GM19043 (cell line): ENCODE measurements around the gene DLG2.

ENCODE experiments used
- ATAC-seq: cut with Tn5 transposase; IDR thresholded peaks from one replicate; pipeline ENCODE4 v1.9.1; 2021; ENCODE audit warnings: low read depth; ENCODE audit not compliant: unreplicated experiment

Gene DLG2

GRCh38 chr11:84543367-84544159 lies 1083.6 kb downstream of the DLG2 start:
- ATAC-seq = no peak

- no peak for ATAC-seq
These were observed 1085.3 kb downstream of the DLG2 start for GRCh38 chr11:84541731-84542340.

- no peak for ATAC-seq
These were observed 1090.7 kb downstream of the DLG2 start for GRCh38 chr11:84536456-84536855.

GRCh38 chr11:84532364-84532763 lies 1094.8 kb downstream of the DLG2 start:
- no peak for ATAC-seq

- ATAC-seq = no peak
These were observed 1100.9 kb downstream of the DLG2 start for GRCh38 chr11:84526250-84526649.

GRCh38 chr11:84524422-84525051 lies 1102.6 kb downstream of the DLG2 start:
- no peak for ATAC-seq

- no peak for ATAC-seq
These were observed 1104.8 kb downstream of the DLG2 start for GRCh38 chr11:84522331-84522730.

GRCh38 chr11:84518631-84519183 lies 1108.4 kb downstream of the DLG2 start:
- ATAC-seq = no peak

- no peak for ATAC-seq
These were observed 1112.7 kb downstream of the DLG2 start for GRCh38 chr11:84514436-84514835.

- no peak for ATAC-seq
These were observed 1123.6 kb downstream of the DLG2 start for GRCh38 chr11:84503503-84503902.

- no peak for ATAC-seq
These were observed 1125.4 kb downstream of the DLG2 start for GRCh38 chr11:84501750-84502149.

GRCh38 chr11:84497981-84498411 lies 1129.1 kb downstream of the DLG2 start:
- ATAC-seq = no peak

GRCh38 chr11:84497181-84497580 lies 1130.0 kb downstream of the DLG2 start:
- ATAC-seq = no peak

GRCh38 chr11:84496122-84496521 lies 1131.0 kb downstream of the DLG2 start:
- ATAC-seq = no peak

GRCh38 chr11:84480131-84480530 lies 1147.0 kb downstream of the DLG2 start:
- no peak for ATAC-seq

GRCh38 chr11:84476581-84476980 lies 1150.6 kb downstream of the DLG2 start:
- ATAC-seq = no peak

GRCh38 chr11:84471501-84471900 lies 1155.6 kb downstream of the DLG2 start:
- ATAC-seq = no peak

GRCh38 chr11:84468235-84468634 lies 1158.9 kb downstream of the DLG2 start:
- no peak for ATAC-seq

- no peak for ATAC-seq
These were observed 1162.1 kb downstream of the DLG2 start for GRCh38 chr11:84465040-84465439.

GRCh38 chr11:84455691-84456090 lies 1171.5 kb downstream of the DLG2 start:
- ATAC-seq = no peak

- no peak for ATAC-seq
These were observed 1174.9 kb downstream of the DLG2 start for GRCh38 chr11:84452211-84452610.
